HG03108 (cell line): Measurements from ENCODE around the gene IQSEC1.

ENCODE experiments used
- ATAC-seq: cut with Tn5 transposase; IDR thresholded peaks from one replicate; pipeline ENCODE4 v1.9.1; 2021; ENCODE audit warnings: moderate library complexity; ENCODE audit not compliant: unreplicated experiment

IQSEC1 gene

GRCh38 chr3:13016721-13017255, 56.4 kb downstream of the IQSEC1 start:
- ATAC-seq = no peak

- peak; percentile 25 for ATAC-seq
Measured at GRCh38 chr3:13016083-13016720, 57.0 kb downstream of the IQSEC1 start.

- no peak for ATAC-seq
Measured at GRCh38 chr3:13015286-13016082, 57.7 kb downstream of the IQSEC1 start.

- no peak for ATAC-seq
Measured at GRCh38 chr3:13014755-13015285, 58.4 kb downstream of the IQSEC1 start.

GRCh38 chr3:13013994-13014754, 59.1 kb downstream of the IQSEC1 start:
- ATAC-seq = no peak

- ATAC-seq = no peak
Measured at GRCh38 chr3:13013566-13013965, 59.7 kb downstream of the IQSEC1 start.

- ATAC-seq = no peak
Measured at GRCh38 chr3:13013151-13013561, 60.1 kb downstream of the IQSEC1 start.

GRCh38 chr3:13012221-13012691, 61.0 kb downstream of the IQSEC1 start:
- ATAC-seq = peak; percentile 24

GRCh38 chr3:13011573-13012220, 61.5 kb downstream of the IQSEC1 start:
- peak; percentile 40 for ATAC-seq

- no peak for ATAC-seq
Measured at GRCh38 chr3:13010780-13011572, 62.3 kb downstream of the IQSEC1 start.

GRCh38 chr3:13009946-13010315, 63.3 kb downstream of the IQSEC1 start:
- ATAC-seq = no peak

- ATAC-seq = no peak
Measured at GRCh38 chr3:13009132-13009945, 63.9 kb downstream of the IQSEC1 start.

GRCh38 chr3:13008155-13008995, 64.9 kb downstream of the IQSEC1 start:
- no peak for ATAC-seq

- no peak for ATAC-seq
Measured at GRCh38 chr3:13007251-13007941, 65.8 kb downstream of the IQSEC1 start.

- ATAC-seq = no peak
Measured at GRCh38 chr3:13006216-13006990, 66.8 kb downstream of the IQSEC1 start.

GRCh38 chr3:13005301-13005700, 67.9 kb downstream of the IQSEC1 start:
- ATAC-seq = no peak

GRCh38 chr3:13004376-13004775, 68.9 kb downstream of the IQSEC1 start:
- ATAC-seq = no peak
